ENCODE results near the gene MRPL12.

MRPL12 gene

GRCh38 chr17:81691608-81692007 is 11.6 kb upstream of the MRPL12 start:
- DNase-seq (ENCODE audit: low read depth): no peak
- in situ Hi-C loops (cut with HindIII; ENCODE audit: low sequenced_read_pairs): no loop called here
- H3K4me3 ChIP-seq (ENCODE audit: low read depth, low read length): no peak overlapping the region
- TF ChIP-seq, protein P1, sequence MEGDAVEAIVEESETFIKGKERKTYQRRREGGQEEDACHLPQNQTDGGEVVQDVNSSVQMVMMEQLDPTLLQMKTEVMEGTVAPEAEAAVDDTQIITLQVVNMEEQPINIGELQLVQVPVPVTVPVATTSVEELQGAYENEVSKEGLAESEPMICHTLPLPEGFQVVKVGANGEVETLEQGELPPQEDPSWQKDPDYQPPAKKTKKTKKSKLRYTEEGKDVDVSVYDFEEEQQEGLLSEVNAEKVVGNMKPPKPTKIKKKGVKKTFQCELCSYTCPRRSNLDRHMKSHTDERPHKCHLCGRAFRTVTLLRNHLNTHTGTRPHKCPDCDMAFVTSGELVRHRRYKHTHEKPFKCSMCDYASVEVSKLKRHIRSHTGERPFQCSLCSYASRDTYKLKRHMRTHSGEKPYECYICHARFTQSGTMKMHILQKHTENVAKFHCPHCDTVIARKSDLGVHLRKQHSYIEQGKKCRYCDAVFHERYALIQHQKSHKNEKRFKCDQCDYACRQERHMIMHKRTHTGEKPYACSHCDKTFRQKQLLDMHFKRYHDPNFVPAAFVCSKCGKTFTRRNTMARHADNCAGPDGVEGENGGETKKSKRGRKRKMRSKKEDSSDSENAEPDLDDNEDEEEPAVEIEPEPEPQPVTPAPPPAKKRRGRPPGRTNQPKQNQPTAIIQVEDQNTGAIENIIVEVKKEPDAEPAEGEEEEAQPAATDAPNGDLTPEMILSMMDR (IDR thresholded peaks at IDR 0.05; ENCODE audit: low read depth, low read length, missing control alignments): no peak

DNA sequence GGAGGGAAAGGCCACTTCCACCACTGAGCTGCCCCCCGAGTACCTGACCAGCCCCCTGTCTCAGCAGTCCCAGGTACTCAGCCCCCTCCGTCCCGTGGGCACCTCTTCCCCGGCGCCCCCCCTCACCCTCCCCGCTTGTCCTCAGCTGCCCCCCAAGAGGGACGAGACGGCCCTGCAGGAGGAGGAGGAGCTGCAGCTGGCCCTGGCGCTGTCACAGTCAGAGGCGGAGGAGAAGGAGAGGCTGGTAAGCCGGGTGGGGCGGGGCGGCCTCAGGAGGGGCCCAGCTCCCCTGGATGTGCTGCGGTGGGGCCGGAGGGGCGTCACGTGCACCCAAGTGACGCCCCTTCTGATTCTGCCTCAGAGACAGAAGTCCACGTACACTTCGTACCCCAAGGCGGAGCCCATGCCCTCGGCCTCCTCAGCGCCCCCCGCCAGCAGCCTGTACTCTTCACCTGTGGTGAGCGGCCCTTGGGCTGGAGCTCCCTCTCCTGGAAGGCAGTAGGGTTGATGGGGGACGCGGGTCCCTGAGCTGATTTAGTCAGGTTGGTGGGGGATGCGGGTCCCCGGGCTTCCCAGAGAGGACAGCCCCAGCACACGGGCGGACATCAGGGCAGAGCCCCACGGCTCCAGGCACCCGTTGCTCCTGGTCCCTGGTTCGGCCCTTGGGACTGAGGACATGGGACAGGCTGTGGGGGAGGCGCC is 9.5 kb upstream of the MRPL12 start:
- in situ Hi-C loops (cut with HindIII; ENCODE audit: low sequenced_read_pairs): no loop called here
- no peak overlapping the region for H3K4me3 ChIP-seq (ENCODE audit: low read depth, low read length)
- TF ChIP-seq, protein P1 (IDR thresholded peaks at IDR 0.05; ENCODE audit: low read depth, low read length, missing control alignments): no peak
- DNase-seq (ENCODE audit: low read depth): no peak

DNA sequence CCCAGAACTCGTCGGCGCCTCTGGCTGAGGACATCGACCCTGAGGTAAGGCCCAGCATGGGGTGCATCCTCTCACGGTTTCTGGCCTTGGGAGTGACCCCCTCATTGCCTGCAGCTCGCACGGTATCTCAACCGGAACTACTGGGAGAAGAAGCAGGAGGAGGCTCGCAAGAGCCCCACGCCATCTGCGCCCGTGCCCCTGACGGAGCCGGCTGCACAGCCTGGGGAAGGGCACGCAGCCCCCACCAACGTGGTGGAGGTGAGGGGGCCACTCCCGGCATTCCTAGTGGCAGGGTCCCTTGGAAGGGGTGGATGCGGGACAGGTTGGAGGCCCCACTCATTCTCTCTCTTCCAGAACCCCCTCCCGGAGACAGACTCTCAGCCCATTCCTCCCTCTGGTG is 8.4 kb upstream of the MRPL12 start:
- TF ChIP-seq, protein P1 (IDR thresholded peaks at IDR 0.05; ENCODE audit: low read depth, low read length, missing control alignments): no peak

GRCh38 chr17:81695211-81695610 is 8.0 kb upstream of the MRPL12 start:
- TF ChIP-seq, protein P1 (IDR thresholded peaks at IDR 0.05; ENCODE audit: low read depth, low read length, missing control alignments): no peak
- in situ Hi-C loops (cut with HindIII; ENCODE audit: low sequenced_read_pairs): no loop called here
- DNase-seq (ENCODE audit: low read depth): no peak
- H3K4me3 ChIP-seq (ENCODE audit: low read depth, low read length): no peak overlapping the region

More for the DNA sequence above, 8.4 kb upstream of the MRPL12 start:
- H3K4me3 ChIP-seq (ENCODE audit: low read depth, low read length): no peak overlapping the region
- no peak for DNase-seq (ENCODE audit: low read depth)
- in situ Hi-C loops (cut with HindIII; ENCODE audit: low sequenced_read_pairs): no loop called here

DNA sequence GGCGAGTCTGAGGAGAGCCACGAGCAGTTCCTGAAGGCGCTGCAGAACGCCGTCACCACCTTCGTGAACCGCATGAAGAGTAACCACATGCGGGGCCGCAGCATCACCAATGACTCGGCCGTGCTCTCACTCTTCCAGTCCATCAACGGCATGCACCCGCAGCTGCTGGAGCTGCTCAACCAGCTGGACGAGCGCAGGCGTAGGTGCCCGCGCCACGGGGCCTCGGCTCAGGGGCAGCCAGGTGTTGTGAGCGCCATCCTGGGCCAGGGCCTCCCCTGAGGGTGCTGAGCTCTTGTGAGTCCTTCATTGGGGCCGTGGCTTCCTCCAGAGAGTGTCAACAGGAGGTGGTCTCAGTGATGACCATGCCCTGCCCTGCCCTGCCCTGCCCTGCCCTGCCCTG is 7.4 kb upstream of the MRPL12 start:
- in situ Hi-C loops (cut with HindIII; ENCODE audit: low sequenced_read_pairs): no loop called here
- H3K4me3 ChIP-seq (ENCODE audit: low read depth, low read length): no peak overlapping the region
- TF ChIP-seq, protein P1 (IDR thresholded peaks at IDR 0.05; ENCODE audit: low read depth, low read length, missing control alignments): no peak
- DNase-seq (ENCODE audit: low read depth): no peak

DNA sequence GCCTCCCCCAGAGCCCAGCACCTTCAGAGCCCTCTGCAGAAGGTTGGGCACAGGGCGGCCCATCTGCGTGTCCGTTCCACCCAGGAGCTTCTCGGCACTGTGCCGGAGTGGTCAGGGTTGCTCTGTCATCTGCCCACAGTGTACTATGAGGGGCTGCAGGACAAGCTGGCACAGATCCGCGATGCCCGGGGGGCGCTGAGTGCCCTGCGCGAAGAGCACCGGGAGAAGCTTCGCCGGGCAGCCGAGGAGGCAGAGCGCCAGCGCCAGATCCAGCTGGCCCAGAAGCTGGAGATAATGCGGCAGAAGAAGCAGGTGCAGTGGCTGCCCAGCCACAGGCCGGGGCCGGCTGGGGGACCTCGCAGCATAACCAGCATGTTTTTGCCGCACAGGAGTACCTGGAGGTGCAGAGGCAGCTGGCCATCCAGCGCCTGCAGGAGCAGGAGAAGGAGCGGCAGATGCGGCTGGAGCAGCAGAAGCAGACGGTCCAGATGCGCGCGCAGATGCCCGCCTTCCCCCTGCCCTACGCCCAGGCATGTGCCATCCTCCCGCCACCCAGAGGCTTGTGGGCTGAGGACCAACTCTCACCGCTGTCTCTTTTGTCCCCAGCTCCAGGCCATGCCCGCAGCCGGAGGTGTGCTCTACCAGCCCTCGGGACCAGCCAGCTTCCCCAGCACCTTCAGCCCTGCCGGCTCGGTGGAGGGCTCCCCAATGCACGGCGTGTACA is 6.8 kb upstream of the MRPL12 start:
- in situ Hi-C loops (cut with HindIII; ENCODE audit: low sequenced_read_pairs): no loop called here

More for the DNA sequence above, 6.8 kb upstream of the MRPL12 start:
- TF ChIP-seq, protein P1 (IDR thresholded peaks at IDR 0.05; ENCODE audit: low read depth, low read length, missing control alignments): no peak
- H3K4me3 ChIP-seq (ENCODE audit: low read depth, low read length): no peak overlapping the region
- no peak for DNase-seq (ENCODE audit: low read depth)

All from astrocyte of the cerebellum (primary cell).